Activated naive CD4-positive, alpha-beta T cell treated with anti-CD3 and anti-CD28 coated beads, Interleukin-2, amount 10 ng/mL, durations not matched to agents 7 days and 5 days (primary cell): ENCODE measurements around the gene PWWP2B.
A peak's percentile ranks its signal among the peaks of the same experiment; 100 is the strongest.

ENCODE experiments used
- CTCF ChIA-PET: fragments of 350-600 bp; sonication (Branson Sonifier 250); formaldehyde crosslinking; loops from one replicate; lab custom pipeline; 2021; ENCODE audit warnings: antibody characterized with exemption; lab: Charles Lee
- DNase-seq: peaks from one replicate; pipeline ENCODE4 v3.0.0-alpha.2; 2020
- H3K27ac Mint-ChIP-seq: one replicate; pipeline ENCODE4 v1.8.0; 2021; ENCODE audit warnings: mild to moderate bottlenecking, moderate library complexity, mixed read lengths
- H3K27me3 Mint-ChIP-seq: one replicate; pipeline ENCODE4 v1.8.0; 2021; ENCODE audit warnings: mild to moderate bottlenecking, mixed read lengths
- H3K36me3 Mint-ChIP-seq: one replicate; pipeline ENCODE4 v1.8.0; 2021; ENCODE audit warnings: mixed read lengths
- H3K4me1 Mint-ChIP-seq: one replicate; pipeline ENCODE4 v1.8.0; 2021; ENCODE audit warnings: mixed read lengths
- H3K4me3 Mint-ChIP-seq: one replicate; pipeline ENCODE4 v1.8.0; 2021; ENCODE audit warnings: mild to moderate bottlenecking, moderate library complexity, mixed read lengths
- H3K9me3 Mint-ChIP-seq: one replicate; pipeline ENCODE4 v1.8.0; 2021; ENCODE audit warnings: mixed read lengths

Gene PWWP2B

GRCh38 chr10:132451506-132452215, 54.7 kb downstream of the PWWP2B start:
- H3K27me3 Mint-ChIP-seq: peaks cover 17% of the 10 kb centered on the region
- no peaks in the 10 kb centered on the region for H3K36me3 Mint-ChIP-seq
- DNase-seq: no peak
- H3K9me3 Mint-ChIP-seq: no peaks in the 10 kb centered on the region
- peaks cover 36% of the 10 kb centered on the region for H3K4me1 Mint-ChIP-seq
- H3K4me3 Mint-ChIP-seq: no peak overlapping the region
- CTCF ChIA-PET: interaction anchor here (0.9 to 2.2 kb wide), 7 partner anchors 54 to 226 kb away, joined by 3 to 8 read pairs (median 4); partner anchors contain the start of gene PWWP2B
- H3K27ac Mint-ChIP-seq: no peak overlapping the region

GRCh38 chr10:132452216-132452650, 55.2 kb downstream of the PWWP2B start:
- no peak for DNase-seq
- Mint-ChIP-seq H3K4me1 (peaks cover 33% of the 10 kb centered on the region), H3K9me3 (no peaks in the 10 kb centered on the region), H3K27me3 (peaks cover 17% of the 10 kb centered on the region), H3K36me3 (no peaks in the 10 kb centered on the region), H3K4me3 (no peak overlapping the region), H3K27ac (peak overlapping the region; percentile 82)
- CTCF ChIA-PET: interaction anchor here (1.0 to 2.2 kb wide), 5 partner anchors 61 to 226 kb away, joined by 3 to 8 read pairs (median 4); no protein-coding TSS in a partner anchor

GRCh38 chr10:132452651-132453469, 55.9 kb downstream of the PWWP2B start:
- CTCF ChIA-PET: interaction anchor here (0.9 to 2.2 kb wide), 8 partner anchors 55 to 227 kb away, joined by 3 to 9 read pairs (median 4); no protein-coding TSS in a partner anchor
- Mint-ChIP-seq H3K27ac (peak overlapping the region; percentile 82), H3K36me3 (no peaks in the 10 kb centered on the region), H3K9me3 (no peaks in the 10 kb centered on the region), H3K4me3 (peak overlapping the region; percentile 12), H3K4me1 (peaks cover 27% of the 10 kb centered on the region), H3K27me3 (peaks cover 19% of the 10 kb centered on the region)
- DNase-seq: peak; percentile 90

- Mint-ChIP-seq H3K36me3 (no peaks in the 10 kb centered on the region), H3K27ac (no peak overlapping the region), H3K9me3 (no peaks in the 10 kb centered on the region), H3K4me1 (peaks cover 22% of the 10 kb centered on the region), H3K4me3 (no peak overlapping the region), H3K27me3 (peaks cover 22% of the 10 kb centered on the region)
- no peak for DNase-seq
- CTCF ChIA-PET: interaction anchor here (0.5 to 2.2 kb wide), 6 partner anchors 55 to 188 kb away, joined by 3 to 9 read pairs (median 4); no protein-coding TSS in a partner anchor
These were observed 56.5 kb downstream of the PWWP2B start for GRCh38 chr10:132453470-132453861.

- no peak overlapping the region for H3K27ac Mint-ChIP-seq
- no peak for DNase-seq
- CTCF ChIA-PET: interaction anchor here (0.8 to 2.2 kb wide), 9 partner anchors 31 to 188 kb away, joined by 3 to 9 read pairs (median 4); no protein-coding TSS in a partner anchor
- peaks cover 20% of the 10 kb centered on the region for H3K4me1 Mint-ChIP-seq
- H3K4me3 Mint-ChIP-seq: no peak overlapping the region
- H3K27me3 Mint-ChIP-seq: peaks cover 22% of the 10 kb centered on the region
- no peaks in the 10 kb centered on the region for H3K36me3 Mint-ChIP-seq
- H3K9me3 Mint-ChIP-seq: no peaks in the 10 kb centered on the region
These were observed 57.5 kb downstream of the PWWP2B start for GRCh38 chr10:132454296-132455198.

GRCh38 chr10:132455441-132455971, 58.5 kb downstream of the PWWP2B start:
- no peaks in the 10 kb centered on the region for H3K9me3 Mint-ChIP-seq
- CTCF ChIA-PET: interaction anchor here (0.7 to 2.2 kb wide), 5 partner anchors 32 to 187 kb away, joined by 3 to 9 read pairs (median 4); no protein-coding TSS in a partner anchor

GRCh38 chr10:132455986-132456847, 59.2 kb downstream of the PWWP2B start:
- H3K36me3 Mint-ChIP-seq: no peaks in the 10 kb centered on the region
- peaks cover 22% of the 10 kb centered on the region for H3K27me3 Mint-ChIP-seq
- no peak overlapping the region for H3K4me3 Mint-ChIP-seq
- CTCF ChIA-PET: interaction anchor here (0.7 to 2.0 kb wide), 4 partner anchors 69 to 187 kb away, joined by 3 to 5 read pairs (median 4); no protein-coding TSS in a partner anchor
- H3K27ac Mint-ChIP-seq: no peak overlapping the region
- no peak for DNase-seq
- no peaks in the 10 kb centered on the region for H3K9me3 Mint-ChIP-seq
- peaks cover 15% of the 10 kb centered on the region for H3K4me1 Mint-ChIP-seq

More at GRCh38 chr10:132455441-132455971, 58.5 kb downstream of the PWWP2B start:
- Mint-ChIP-seq H3K27ac (no peak overlapping the region), H3K4me3 (no peak overlapping the region), H3K36me3 (no peaks in the 10 kb centered on the region), H3K27me3 (peaks cover 22% of the 10 kb centered on the region), H3K4me1 (peaks cover 16% of the 10 kb centered on the region)
- DNase-seq: no peak

- H3K4me1 Mint-ChIP-seq: peaks cover 9% of the 10 kb centered on the region
- H3K4me3 Mint-ChIP-seq: no peak overlapping the region
- H3K27me3 Mint-ChIP-seq: peaks cover 22% of the 10 kb centered on the region
- no peaks in the 10 kb centered on the region for H3K9me3 Mint-ChIP-seq
- H3K27ac Mint-ChIP-seq: no peak overlapping the region
- DNase-seq: no peak
- no peaks in the 10 kb centered on the region for H3K36me3 Mint-ChIP-seq
- CTCF ChIA-PET: interaction anchor here (1.0 to 2.0 kb wide), 2 partner anchors 94 to 186 kb away, joined by 4 to 5 read pairs; no protein-coding TSS in a partner anchor
These were observed 59.9 kb downstream of the PWWP2B start for GRCh38 chr10:132456881-132457280.

GRCh38 chr10:132457328-132458070, 60.5 kb downstream of the PWWP2B start:
- peak; percentile 51 for DNase-seq
- H3K36me3 Mint-ChIP-seq: no peaks in the 10 kb centered on the region
- H3K4me1 Mint-ChIP-seq: peaks cover 5% of the 10 kb centered on the region
- peaks cover 22% of the 10 kb centered on the region for H3K27me3 Mint-ChIP-seq
- H3K9me3 Mint-ChIP-seq: no peaks in the 10 kb centered on the region
- no peak overlapping the region for H3K27ac Mint-ChIP-seq
- no peak overlapping the region for H3K4me3 Mint-ChIP-seq
- CTCF ChIA-PET: interaction anchor here (0.5 to 2.0 kb wide), 4 partner anchors 92 to 1754 kb away, joined by 3 to 5 read pairs (median 4); no protein-coding TSS in a partner anchor

- H3K4me3 Mint-ChIP-seq: no peak overlapping the region
These were observed 61.1 kb downstream of the PWWP2B start for GRCh38 chr10:132458071-132458585.

GRCh38 chr10:132458586-132459300, 61.7 kb downstream of the PWWP2B start:
- peak; percentile 70 for DNase-seq
- no peaks in the 10 kb centered on the region for H3K9me3 Mint-ChIP-seq
- CTCF ChIA-PET: interaction anchor here (0.5 to 2.5 kb wide), 17 partner anchors 8 to 1755 kb away, joined by 3 to 14 read pairs (median 3); no protein-coding TSS in a partner anchor
- no peaks in the 10 kb centered on the region for H3K4me1 Mint-ChIP-seq
- no peaks in the 10 kb centered on the region for H3K36me3 Mint-ChIP-seq
- no peak overlapping the region for H3K4me3 Mint-ChIP-seq
- H3K27me3 Mint-ChIP-seq: peaks cover 18% of the 10 kb centered on the region
- H3K27ac Mint-ChIP-seq: no peak overlapping the region

More at GRCh38 chr10:132458071-132458585, 61.1 kb downstream of the PWWP2B start:
- peaks cover 22% of the 10 kb centered on the region for H3K27me3 Mint-ChIP-seq
- H3K4me1 Mint-ChIP-seq: no peaks in the 10 kb centered on the region
- CTCF ChIA-PET: interaction anchor here (0.5 to 2.5 kb wide), 8 partner anchors 9 to 1755 kb away, joined by 3 to 14 read pairs (median 4); no protein-coding TSS in a partner anchor
- H3K9me3 Mint-ChIP-seq: no peaks in the 10 kb centered on the region
- H3K36me3 Mint-ChIP-seq: no peaks in the 10 kb centered on the region
- DNase-seq: no peak
- no peak overlapping the region for H3K27ac Mint-ChIP-seq
